GM18502 (cell line): ENCODE data around the gene VPS51.
A peak's percentile ranks its signal among the peaks of the same experiment; 100 is the strongest.
"Not testable (repeated sequence)": the region's sequence is repeated elsewhere in the genome, so short reads cannot be mapped to it uniquely, and the experiment has no call there.

Source experiments
- ATAC-seq: cut with Tn5 transposase; IDR thresholded peaks from one replicate; pipeline ENCODE4 v1.9.1; 2021; ENCODE audit warnings: mild to moderate bottlenecking; ENCODE audit not compliant: unreplicated experiment, poor library complexity

VPS51 gene

GRCh38 chr11:65132238-65132987, 36.4 kb downstream of the VPS51 start:
- peak; percentile 39 for ATAC-seq

GRCh38 chr11:65132988-65133700, 37.1 kb downstream of the VPS51 start:
- no peak for ATAC-seq

- ATAC-seq, result no peak
These were observed 37.7 kb downstream of the VPS51 start for GRCh38 chr11:65133724-65134123.

GRCh38 chr11:65134240-65134951, 38.4 kb downstream of the VPS51 start, which contains the start of gene SYVN1:
Gene SYVN1, minus strand, starts transcription at chr11:65134519. Its CDS starts 918 bp downstream, at chr11:65133601.
- ATAC-seq, result peak; percentile 63

- peak; percentile 67 for ATAC-seq
These were observed 39.1 kb downstream of the VPS51 start for GRCh38 chr11:65134952-65135632.

GRCh38 chr11:65135633-65136145, 39.7 kb downstream of the VPS51 start:
- ATAC-seq, result no peak

- ATAC-seq, result no peak
These were observed 40.6 kb downstream of the VPS51 start for GRCh38 chr11:65136515-65137096.

- ATAC-seq, result no peak
These were observed 46.0 kb downstream of the VPS51 start for GRCh38 chr11:65141896-65142494.

- no peak for ATAC-seq
These were observed 51.5 kb downstream of the VPS51 start for GRCh38 chr11:65147352-65148075.

GRCh38 chr11:65148657-65149056, 52.6 kb downstream of the VPS51 start:
- ATAC-seq, result no peak

- not testable (repeated sequence) for ATAC-seq
These were observed 54.1 kb downstream of the VPS51 start for GRCh38 chr11:65150131-65150508.

GRCh38 chr11:65150509-65151299, 54.7 kb downstream of the VPS51 start:
- peak; percentile 53 for ATAC-seq

- ATAC-seq, result no peak
These were observed 55.4 kb downstream of the VPS51 start for GRCh38 chr11:65151331-65151899.

- ATAC-seq, result no peak
These were observed 56.1 kb downstream of the VPS51 start for GRCh38 chr11:65152122-65152521.

- ATAC-seq, result no peak
These were observed 60.2 kb downstream of the VPS51 start for GRCh38 chr11:65156256-65156655.

- ATAC-seq, result no peak
These were observed 60.9 kb downstream of the VPS51 start for GRCh38 chr11:65156926-65157325.

GRCh38 chr11:65157336-65157735, 61.3 kb downstream of the VPS51 start:
- ATAC-seq, result no peak

GRCh38 chr11:65159012-65159411, 63.0 kb downstream of the VPS51 start:
- ATAC-seq, result no peak
